GM12878 (cell line): ENCODE data around the gene AVPR1B.

Experiments
- ATF7 ChIP-seq: fragments of 450-650 bp; IDR thresholded peaks from 2 replicates; pipeline ENCODE4 v1.6.1; 2016; ENCODE audit warnings: low read depth, mild to moderate bottlenecking
- CEBPB ChIP-seq, 2 experiments: fragments of 150-350 bp in 1 of 2; IDR thresholded peaks; 2 replicates each; pipeline ENCODE4 v1.6.1; 2012 to 2014; ENCODE audit warnings: low read depth in 2 of 2, low read length in 2 of 2, borderline replicate concordance in 1 of 2, inconsistent platforms in 1 of 2
- EGR1 ChIP-seq, 2 experiments: IDR thresholded peaks; 1 replicate in 1 of 2; 2 replicates in 1 of 2; pipeline ENCODE4 v1.6.1; 2011 to 2012; ENCODE audit warnings: low read depth in 2 of 2, low read length in 2 of 2, borderline replicate concordance in 1 of 2, mild to moderate bottlenecking in 1 of 2, moderate library complexity in 1 of 2
- FOS ChIP-seq: IDR thresholded peaks from 3 replicates; pipeline ENCODE4 v1.6.1; 2011; ENCODE audit warnings: borderline replicate concordance; ENCODE audit not compliant: insufficient read length; ENCODE audit errors: extremely low read depth
- GABPA ChIP-seq: IDR thresholded peaks from 2 replicates; pipeline ENCODE4 v1.6.1; 2014; ENCODE audit warnings: antibody characterized with exemption, low read depth, mild to moderate bottlenecking, inconsistent platforms
- RCOR1 ChIP-seq: conservative IDR thresholded peaks from 2 replicates; pipeline ENCODE4 v1.6.1; 2012; ENCODE audit warnings: low read depth, low read length, improper control_type of control experiment
- TBL1XR1 ChIP-seq: IDR thresholded peaks from 2 replicates; pipeline ENCODE4 v1.6.1; 2012; ENCODE audit warnings: low read depth, low read length, improper control_type of control experiment
- YY1 ChIP-seq: IDR thresholded peaks from 2 replicates; pipeline ENCODE4 v1.6.1; 2011; ENCODE audit warnings: low read depth, mild to moderate bottlenecking, low read length
- TF ChIP-seq, protein P1 (sequence below), 3 experiments: IDR thresholded peaks in 2 of 3; conservative IDR thresholded peaks in 1 of 3; 2 replicates each; pipeline ENCODE4 v1.5.1; 2011; ENCODE audit warnings: low read depth in 3 of 3, low read length in 3 of 3, mild to moderate bottlenecking in 3 of 3, control low read depth in 2 of 3, moderate library complexity in 2 of 3, inconsistent platforms in 1 of 3, mixed read lengths in 1 of 3; ENCODE audit not compliant: control insufficient read depth in 2 of 3, insufficient read depth in 1 of 3; ENCODE audit errors: extremely low read depth in 1 of 3
- TF ChIP-seq, protein P2 (sequence below): fragments of 450-650 bp; IDR thresholded peaks from 2 replicates; pipeline ENCODE4 v1.6.1; 2017; ENCODE audit warnings: antibody characterized with exemption, mild to moderate bottlenecking, moderate library complexity

DNA sequence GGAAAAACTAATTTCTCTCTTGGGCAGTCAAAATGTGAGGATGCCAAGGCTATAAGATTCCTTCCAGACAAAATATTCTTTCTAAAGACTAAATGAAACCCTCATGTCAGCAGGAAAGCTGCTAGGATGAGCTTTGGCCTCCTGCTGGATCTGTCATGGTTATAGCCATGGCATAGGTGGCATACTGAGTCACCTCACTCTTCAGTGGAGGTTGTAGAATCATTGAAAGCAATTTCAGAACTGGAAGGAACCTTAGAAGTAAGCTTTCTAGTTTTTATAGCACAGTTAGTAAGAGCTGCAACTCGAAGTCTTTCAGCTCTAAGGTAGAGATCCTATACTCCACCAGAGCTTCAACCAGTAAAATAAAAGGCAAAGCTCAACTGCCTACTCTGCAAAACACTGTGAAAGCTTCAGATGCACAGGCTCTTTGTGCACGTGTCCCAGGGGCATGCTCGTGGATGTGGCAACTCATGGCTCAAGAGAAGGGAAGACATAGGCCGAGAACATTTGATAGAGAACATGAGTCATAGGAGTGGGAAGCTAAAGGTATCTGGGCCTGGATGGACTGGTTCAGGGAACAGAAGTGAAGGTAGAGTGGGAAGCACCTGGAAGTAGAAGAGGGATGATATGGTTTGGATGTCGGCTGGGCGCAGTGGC lies 5.8 kb downstream of the AVPR1B start:
- TF ChIP-seq TBL1XR1 (no peak), YY1 (no peak), GABPA (no peak), ATF7 (no peak), EGR1 (IDR thresholded peaks at IDR 0.05; ENCODE audit: borderline replicate concordance in 1 of 2, low read depth in 2 of 2, low read length in 2 of 2) (no peak), CEBPB (IDR thresholded peaks at IDR 0.05; ENCODE audit: borderline replicate concordance in 1 of 2, low read depth in 2 of 2, low read length in 2 of 2) (no peak), RCOR1 (no peak), FOS (no peak)
- TF ChIP-seq, protein P1, sequence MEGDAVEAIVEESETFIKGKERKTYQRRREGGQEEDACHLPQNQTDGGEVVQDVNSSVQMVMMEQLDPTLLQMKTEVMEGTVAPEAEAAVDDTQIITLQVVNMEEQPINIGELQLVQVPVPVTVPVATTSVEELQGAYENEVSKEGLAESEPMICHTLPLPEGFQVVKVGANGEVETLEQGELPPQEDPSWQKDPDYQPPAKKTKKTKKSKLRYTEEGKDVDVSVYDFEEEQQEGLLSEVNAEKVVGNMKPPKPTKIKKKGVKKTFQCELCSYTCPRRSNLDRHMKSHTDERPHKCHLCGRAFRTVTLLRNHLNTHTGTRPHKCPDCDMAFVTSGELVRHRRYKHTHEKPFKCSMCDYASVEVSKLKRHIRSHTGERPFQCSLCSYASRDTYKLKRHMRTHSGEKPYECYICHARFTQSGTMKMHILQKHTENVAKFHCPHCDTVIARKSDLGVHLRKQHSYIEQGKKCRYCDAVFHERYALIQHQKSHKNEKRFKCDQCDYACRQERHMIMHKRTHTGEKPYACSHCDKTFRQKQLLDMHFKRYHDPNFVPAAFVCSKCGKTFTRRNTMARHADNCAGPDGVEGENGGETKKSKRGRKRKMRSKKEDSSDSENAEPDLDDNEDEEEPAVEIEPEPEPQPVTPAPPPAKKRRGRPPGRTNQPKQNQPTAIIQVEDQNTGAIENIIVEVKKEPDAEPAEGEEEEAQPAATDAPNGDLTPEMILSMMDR (IDR thresholded peaks at IDR 0.05 in 2 of 3, conservative IDR thresholded peaks at IDR 0.05 in 1 of 3; ENCODE audit: control insufficient read depth in 2 of 3, extremely low read depth in 1 of 3, insufficient read depth in 1 of 3, low read depth in 3 of 3, low read length in 3 of 3) = no peak
- TF ChIP-seq, protein P2, sequence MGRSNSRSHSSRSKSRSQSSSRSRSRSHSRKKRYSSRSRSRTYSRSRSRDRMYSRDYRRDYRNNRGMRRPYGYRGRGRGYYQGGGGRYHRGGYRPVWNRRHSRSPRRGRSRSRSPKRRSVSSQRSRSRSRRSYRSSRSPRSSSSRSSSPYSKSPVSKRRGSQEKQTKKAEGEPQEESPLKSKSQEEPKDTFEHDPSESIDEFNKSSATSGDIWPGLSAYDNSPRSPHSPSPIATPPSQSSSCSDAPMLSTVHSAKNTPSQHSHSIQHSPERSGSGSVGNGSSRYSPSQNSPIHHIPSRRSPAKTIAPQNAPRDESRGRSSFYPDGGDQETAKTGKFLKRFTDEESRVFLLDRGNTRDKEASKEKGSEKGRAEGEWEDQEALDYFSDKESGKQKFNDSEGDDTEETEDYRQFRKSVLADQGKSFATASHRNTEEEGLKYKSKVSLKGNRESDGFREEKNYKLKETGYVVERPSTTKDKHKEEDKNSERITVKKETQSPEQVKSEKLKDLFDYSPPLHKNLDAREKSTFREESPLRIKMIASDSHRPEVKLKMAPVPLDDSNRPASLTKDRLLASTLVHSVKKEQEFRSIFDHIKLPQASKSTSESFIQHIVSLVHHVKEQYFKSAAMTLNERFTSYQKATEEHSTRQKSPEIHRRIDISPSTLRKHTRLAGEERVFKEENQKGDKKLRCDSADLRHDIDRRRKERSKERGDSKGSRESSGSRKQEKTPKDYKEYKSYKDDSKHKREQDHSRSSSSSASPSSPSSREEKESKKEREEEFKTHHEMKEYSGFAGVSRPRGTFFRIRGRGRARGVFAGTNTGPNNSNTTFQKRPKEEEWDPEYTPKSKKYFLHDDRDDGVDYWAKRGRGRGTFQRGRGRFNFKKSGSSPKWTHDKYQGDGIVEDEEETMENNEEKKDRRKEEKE = no peak
